HG03108 (cell line): ENCODE measurements around the gene METTL21C.

Experiments used
- ATAC-seq: cut with Tn5 transposase; IDR thresholded peaks from one replicate; pipeline ENCODE4 v1.9.1; 2021; ENCODE audit warnings: moderate library complexity; ENCODE audit not compliant: unreplicated experiment

The METTL21C gene

DNA sequence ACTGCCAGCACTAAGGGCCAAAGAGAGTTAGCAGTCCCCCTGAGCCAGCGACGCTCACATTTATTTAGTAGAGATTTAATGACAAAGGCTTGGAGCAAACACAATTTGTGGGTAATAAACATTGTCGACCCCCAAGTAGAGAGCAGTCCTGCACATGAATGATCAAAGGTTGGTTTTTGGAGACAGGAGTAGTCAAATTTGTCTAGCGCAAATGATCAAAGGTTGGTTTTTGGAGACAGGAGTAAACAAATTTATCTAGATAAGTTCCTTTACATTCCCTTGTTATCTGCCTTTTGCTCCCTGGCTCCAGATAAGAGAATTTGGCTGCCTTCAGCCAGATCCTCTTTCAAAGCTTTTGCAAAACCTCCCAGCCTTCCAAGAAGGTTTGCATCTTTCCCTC lies 26.9 kb downstream of the METTL21C start:
- ATAC-seq, result no peak

DNA sequence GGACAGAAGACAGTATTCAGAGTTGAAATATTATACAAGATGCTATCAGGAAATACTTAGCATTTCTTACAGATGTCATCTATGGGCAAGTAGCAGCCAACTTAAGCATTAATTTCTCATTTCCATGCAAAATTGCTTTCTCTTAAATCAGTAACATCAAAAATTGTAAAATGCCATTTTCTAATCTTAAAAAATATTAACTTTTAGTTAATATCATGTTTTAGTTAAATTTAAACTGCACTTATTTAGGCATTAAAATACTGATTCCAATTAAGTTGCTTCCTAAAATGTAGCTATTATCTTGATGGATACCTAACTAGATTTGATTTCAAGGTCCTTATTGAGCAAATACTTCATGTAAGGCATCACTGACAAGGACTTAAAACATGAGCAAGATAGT lies 27.8 kb downstream of the METTL21C start:
- ATAC-seq, result no peak

DNA sequence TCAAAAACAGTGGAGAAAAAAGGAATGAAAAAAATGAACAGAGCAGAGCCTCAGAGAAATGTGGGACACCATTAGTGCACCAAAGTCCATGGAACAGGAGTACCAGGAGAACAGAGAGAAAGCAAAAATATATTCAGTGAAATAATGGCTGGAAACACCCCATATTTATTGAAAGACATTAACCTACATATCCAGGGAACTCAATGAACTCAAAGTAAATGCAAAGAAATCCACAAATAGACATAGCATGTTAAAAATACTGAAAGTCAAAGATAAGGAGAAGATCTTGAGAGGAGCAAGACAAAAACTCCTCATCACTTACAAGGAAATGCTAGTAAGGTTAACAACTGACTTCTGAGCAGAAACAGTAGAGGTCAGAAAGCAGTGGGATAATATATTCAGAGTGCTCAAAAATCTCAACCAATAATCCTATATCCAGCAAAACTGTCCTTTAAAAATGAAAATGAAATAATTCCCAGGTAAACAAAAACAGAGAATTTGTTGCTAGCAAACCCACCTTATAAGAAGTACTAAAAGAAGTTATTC lies 35.6 kb downstream of the METTL21C start:
- no peak for ATAC-seq

DNA sequence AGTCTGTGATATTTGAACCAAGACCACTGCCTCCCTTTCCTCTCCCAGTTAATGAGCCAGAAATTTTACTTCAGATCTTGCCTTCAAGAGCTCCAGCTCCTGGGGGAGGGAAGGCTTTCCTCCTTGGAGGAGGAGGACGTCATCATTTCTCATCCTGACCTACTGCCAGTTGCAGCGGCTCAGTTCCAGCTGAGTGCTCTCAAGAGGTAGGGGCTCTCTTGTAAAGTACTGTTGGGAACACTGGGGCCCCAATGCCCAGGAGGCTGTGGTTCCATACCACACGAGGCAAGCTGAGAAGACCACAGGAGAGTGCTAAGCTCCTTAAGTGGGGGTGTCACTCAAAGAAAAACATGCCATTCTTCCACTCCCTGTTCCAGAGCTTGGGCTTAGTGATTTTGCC lies 36.2 kb downstream of the METTL21C start:
- ATAC-seq, result no peak

DNA sequence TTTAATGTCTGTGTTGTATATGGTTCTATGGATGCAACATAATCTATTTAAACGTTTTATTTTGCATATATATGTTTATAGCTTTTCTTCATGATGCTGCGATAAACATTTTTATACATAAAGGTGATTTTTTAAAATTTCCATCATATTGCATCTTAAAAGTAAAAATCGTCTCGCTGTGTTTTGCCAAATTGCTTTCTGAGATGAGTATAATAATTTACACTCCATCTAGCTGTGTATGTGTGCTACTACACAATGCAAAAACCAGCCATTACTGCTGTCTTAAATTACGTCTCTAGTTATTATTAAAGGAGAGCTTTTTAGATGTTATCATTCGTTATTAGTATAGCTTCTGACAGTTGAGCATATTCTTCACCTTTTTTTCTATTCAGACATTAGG lies 37.2 kb downstream of the METTL21C start:
- no peak for ATAC-seq

DNA sequence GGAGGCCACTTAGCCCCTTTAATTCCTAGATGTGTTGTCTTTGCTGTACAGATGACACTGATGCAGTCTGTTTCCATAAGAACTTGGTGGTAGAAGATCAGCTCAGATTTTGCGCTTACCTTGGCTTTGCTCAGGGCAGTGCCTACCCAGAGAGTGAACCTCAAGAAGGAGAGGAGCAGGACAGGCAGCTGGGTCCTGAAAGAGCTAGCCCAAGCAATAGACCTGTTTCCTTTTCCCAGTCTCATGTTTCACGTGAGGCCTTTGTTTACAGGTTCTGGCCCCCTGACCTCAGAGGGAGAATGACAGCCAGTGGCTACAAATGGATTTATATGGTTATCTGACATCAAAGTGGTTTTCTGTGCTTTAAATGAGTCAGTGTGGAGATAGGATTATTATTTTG lies 40.1 kb downstream of the METTL21C start:
- no peak for ATAC-seq

DNA sequence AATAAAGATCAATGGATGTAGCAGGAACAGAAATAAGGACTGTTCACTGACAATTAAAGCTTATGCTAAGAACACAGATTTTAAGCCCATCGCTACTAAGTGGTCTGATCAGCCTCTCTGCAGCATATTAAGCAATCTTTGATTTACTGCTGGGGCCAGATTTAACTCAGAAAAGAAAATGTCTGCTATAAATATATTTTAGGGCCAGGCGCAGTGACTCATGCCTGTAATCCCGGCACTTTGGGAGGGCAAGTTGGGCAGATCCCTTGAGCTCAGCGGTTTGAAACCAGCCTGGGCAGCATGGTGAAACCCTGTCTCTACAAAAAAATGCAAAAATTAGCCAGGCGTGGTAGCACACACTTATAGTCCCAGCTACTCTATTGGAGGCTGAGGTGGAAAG lies 43.0 kb downstream of the METTL21C start:
- ATAC-seq, result no peak

DNA sequence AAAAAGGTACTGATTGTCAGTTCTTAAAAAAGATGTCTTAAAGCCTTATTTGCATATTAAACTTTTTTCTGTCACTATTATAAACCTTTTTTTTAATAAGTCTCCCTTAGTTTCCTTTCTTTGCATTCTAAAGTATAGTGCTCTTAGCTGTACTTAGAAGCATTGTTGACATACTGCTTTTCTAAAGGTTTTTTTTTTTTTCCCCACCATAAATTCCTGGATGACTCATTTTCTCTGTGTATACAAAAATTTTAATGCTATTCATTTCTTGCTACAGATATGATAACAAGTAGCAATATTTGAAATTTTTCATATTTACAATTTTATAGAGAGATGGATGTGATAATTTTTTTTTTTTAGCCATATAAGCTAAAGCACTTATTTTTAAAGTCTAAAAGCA lies 43.5 kb downstream of the METTL21C start:
- ATAC-seq, result no peak

DNA sequence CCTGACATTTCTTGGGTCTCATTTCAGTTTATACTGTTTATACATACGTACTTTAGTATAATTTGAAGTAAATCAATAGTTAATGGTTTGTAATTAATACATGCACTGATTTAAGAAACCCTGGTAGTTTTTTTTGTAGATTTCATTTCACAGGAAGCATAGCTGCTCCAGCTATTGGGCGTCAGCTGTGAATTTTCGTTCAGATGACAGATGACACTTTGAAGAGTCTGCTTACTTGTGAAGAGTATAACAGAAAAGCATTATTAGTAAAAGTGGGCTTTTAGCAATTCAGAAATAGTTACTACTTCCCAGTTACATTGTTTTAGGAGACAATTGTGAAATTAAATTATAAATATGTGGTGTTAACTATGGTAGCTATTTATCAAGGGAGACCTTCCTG lies 44.4 kb downstream of the METTL21C start:
- ATAC-seq, result no peak

DNA sequence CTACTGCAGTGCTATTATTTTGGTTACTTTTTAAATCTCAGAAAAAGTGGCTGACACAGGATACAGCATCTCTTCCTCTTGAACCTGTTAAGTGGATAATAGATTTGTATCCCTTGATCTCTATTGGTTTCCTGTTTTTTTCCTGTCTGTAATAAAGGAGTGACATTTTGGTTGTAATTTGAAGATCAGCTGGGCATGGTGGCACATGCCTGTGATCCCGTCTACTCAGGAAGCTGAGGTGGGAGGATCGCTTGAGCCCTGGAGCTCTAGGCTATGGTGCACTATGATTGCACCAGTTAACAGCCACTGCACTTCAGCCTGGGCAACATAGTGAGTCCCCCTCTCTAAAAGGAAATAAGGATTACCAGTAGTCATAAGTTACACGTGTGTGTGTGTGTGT lies 46.8 kb downstream of the METTL21C start:
- ATAC-seq, result no peak

DNA sequence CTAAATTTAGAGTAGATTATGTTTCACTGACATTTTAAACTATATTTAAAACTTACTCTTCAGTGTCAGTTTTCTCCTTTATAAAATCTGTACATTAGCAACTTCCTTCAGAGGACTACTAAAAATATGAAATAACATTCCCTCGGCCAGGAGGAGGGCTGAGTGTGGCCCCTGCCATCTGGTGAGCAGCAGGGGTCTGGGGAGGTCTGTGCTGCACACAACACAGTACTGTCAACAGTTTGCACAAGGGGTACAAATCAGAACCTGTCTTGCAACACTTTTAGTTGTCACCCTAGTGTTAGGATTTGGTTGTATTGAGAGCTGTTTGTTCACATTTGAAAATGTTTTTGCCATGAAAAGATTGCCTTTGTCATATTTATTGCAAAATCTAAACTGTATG lies 49.1 kb downstream of the METTL21C start:
- no peak for ATAC-seq

DNA sequence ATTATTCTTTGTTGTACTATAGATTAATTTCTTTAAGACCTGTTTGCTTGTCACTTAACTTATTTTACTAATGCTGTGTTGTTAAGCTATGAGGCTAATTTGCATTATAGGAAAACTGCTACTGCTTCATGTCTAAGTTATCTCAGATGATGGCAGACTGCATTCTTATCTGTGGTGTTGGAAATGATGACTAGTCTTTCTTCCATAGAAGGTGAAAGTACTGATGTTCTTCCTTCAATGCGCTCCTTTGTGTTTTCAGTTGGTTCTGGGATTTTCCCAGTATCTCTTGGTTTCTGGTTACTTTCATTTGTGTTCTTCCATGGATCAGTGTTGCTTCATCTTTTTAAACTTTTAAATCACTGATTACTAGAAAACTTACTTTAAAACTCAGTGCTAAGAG lies 51.2 kb downstream of the METTL21C start:
- ATAC-seq, result no peak

DNA sequence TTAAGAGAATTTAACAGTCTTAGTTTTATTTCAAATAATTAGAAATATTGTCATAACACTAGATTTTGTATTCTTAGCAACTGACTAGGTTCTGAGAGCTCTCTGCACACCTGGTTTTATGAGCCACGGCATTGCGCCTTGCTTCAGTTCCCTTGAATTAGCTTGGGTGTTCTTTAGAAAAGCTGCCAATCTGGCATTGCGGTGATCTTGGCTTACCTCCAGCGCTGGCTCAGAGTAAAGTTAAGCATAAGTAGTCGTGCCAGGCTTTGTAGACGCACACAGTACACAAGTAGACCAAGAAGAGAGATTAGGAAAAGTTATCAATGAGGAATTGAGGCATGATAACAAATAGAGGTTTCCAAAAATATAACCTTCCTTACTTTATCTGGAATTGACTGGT lies 52.4 kb downstream of the METTL21C start:
- ATAC-seq, result no peak

DNA sequence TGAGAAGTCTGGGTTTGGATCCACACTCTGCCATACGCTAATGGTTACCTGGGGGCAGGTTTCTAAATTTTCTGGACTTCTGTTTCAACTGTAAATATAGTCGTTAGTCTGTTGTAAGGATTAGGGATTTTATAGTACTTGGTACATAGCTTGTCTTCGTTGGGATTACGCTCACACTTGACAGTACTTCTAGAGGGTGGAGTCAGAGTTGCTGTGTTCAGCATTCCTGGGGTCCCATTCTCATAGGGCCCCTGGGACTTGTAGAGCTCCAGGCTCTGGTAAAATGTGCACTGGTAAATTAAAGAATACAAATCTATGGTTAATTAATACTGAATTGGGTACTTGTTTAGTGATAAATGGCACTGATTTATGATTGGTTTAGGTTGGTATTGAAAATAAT lies 52.8 kb downstream of the METTL21C start:
- no peak for ATAC-seq

DNA sequence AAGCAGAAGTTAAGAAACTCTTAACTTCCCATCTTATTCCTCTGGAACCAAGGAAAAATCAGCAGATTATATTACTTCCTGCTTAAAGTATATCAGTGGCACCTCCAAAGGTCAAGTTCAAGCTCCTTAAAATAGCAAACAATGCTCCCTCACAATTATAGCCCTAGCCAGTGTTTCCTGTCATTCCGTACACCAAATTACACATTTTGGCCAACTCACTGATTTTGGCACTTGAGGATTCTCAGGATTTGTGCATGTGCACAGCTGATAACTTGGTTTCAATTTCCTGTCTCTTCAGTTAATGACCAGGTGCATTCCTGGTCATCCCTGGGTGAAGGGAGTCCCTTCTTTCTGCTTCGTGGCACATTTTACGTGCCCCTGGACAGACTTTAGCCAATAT lies 56.1 kb downstream of the METTL21C start:
- ATAC-seq, result no peak
